Activated T-helper 1 cell treated with anti-CD3 and anti-CD28 coated beads, Interleukin-2, amount 50 U/mL, for 16 hours (primary cell): Measurements from ENCODE around the gene PIGT.
A peak's percentile ranks its signal among the peaks of the same experiment; 100 is the strongest.

Experiments used
- DNase-seq, 2 donors: peaks; one replicate each; pipeline ENCODE4 v3.0.0-alpha.2; 2020; ENCODE audit warnings: low read depth in 1 of 2, low spot score in 1 of 2

Gene PIGT

DNA sequence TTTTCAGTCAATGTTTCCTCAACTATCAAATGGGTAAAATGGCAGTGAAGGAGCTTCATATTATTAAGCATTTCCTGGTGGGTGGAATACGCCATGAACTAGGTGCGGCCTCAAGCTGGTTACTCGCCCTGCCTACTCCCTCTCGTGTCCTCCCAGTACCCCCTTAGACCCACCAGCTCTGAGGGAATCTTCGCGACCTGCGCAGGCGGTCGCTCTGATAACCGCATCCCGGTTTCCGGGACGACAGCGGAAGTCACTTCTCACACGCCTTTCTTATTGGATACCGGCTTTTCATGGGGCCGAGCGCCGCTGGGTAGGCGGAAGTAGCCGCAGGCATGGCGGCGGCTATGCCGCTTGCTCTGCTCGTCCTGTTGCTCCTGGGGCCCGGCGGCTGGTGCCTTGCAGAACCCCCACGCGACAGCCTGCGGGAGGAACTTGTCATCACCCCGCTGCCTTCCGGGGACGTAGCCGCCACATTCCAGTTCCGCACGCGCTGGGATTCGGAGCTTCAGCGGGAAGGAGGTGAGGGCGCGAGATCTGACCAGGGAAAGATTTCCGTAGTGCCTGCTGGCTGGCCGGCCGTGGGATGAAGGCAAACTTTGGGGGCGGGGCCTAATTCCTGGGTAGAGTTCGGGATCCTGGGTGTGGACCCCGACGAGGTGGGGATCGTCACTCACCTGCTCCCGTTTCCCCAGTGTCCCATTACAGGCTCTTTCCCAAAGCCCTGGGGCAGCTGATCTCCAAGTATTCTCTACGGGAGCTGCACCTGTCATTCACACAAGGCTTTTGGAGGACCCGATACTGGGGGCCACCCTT lies at the start of gene PIGT:
TSS of gene PIGT (plus strand) at position 320 of the 816 bp plus-strand sequence. CDS start at position 336, 16 bp downstream.
- DNase-seq, result peak; percentile 72 to 84

GRCh38 chr20:45366192-45366591 lies 49.7 kb upstream of the PIGT start:
- DNase-seq, result no peak

DNA sequence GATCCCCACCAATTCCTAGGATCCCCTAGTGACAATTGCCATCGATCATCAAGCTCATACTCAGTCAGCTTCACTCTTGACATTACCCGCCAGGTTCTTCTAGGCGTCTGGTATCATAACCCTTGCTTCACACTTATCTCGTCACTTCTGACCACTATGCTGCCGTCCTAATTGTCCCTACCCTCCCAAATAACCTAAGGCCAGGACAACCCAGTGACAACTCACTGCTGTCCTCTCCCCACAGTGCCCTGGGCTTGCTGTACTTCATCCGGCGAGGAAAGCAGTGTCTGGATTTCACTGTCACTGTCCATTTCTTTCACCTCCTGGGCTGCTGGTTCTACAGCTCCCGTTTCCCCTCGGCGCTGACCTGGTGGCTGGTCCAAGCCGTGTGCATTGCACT lies 49.3 kb upstream of the PIGT start:
- no peak for DNase-seq

GRCh38 chr20:45367126-45367525 lies 48.8 kb upstream of the PIGT start:
- DNase-seq, result no peak

GRCh38 chr20:45368221-45368980 lies 47.5 kb upstream of the PIGT start:
- DNase-seq, result no peak

- DNase-seq, result no peak
Observed at GRCh38 chr20:45370571-45371160, 45.3 kb upstream of the PIGT start.

DNA sequence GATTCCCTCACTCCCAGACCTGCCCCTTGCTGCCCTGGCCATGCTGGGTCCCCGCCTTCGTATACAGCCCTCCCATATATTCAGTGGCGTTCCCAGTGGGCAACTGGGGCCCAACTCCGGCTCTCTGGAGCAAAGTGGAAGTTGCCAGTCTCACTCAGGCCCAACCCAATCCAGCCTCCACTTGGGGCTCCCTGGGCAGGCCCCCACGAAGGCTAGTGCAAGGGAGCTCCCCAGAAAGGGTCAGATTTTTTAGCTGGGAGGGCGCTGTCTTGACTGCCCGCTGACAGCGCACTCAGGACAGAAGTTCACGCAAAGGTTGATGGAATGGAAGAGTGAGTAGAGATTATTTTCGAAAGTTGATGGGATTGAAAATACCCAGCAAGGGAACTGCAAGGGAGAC lies 43.7 kb upstream of the PIGT start:
- DNase-seq, result no peak

DNA sequence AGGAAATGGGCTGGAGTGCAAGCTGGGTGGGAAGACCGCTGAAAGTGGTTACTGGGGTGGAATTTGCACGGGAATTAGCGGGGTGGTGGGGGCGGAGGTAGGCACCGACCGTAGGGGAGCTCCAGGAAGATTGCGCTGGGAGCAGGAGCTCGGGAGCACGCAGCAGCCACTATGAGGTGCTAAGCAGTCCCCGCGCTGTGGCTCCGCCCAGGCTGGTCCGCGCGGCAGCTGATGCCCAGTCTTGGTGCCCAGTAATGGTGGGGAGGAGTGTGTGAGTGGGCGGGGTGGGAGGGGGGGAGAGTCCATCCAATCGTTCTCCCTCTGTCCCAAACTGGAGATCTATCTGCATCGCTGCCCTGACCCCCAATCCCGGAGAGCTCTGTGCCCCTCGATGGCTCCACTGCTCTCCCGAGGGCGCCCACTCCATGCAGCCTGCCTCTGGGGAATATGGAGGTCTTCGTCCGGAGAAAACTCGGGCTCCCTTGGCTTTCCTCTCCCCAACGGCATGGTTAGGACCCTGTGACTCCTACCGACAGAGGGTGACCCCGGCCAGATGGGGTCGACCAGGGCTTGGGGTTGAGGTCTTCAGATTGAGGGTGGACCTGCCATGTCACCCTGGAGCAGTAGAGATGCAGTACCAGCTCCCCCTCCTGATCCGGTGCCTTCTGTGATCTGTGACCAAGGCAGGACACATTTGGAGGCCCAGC lies 43.1 kb upstream of the PIGT start:
- no peak for DNase-seq

DNA sequence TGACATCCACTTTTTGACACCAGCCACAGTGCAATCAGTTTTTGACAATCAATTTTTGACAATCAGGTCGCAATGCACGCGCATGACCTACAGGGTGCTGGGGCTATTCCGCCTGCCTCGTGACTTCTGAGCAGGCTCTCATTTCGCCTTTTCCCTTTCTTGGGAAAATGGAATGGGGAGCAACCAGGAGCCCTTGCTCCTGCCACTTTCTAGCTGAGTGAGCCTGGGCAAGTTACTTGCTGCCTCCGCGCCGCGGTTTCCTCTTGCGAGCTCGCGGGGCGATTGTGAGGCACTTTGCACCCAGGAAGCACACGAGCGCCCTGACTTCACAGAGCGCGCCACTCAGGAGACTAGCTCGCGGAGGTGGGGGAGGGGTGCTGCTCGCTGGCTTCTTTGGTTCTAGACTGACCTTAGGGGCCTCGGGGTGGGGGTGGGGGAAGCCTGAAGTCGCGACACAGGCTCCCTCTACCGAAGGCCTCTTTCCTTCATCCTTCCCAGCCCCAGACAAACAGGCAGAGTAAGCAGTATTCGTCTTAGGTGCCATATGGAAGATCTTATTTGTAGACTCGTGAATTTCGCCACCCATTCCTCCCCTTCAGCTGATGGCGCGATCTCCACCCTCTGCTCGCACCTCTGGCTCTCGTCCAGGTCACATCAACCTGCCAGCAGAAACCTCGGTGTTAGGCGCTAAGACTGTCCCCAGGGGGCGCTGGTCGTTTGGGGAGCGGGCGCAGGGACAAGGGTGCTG lies 42.4 kb upstream of the PIGT start:
- DNase-seq, result peak; percentile 82 to 84

DNA sequence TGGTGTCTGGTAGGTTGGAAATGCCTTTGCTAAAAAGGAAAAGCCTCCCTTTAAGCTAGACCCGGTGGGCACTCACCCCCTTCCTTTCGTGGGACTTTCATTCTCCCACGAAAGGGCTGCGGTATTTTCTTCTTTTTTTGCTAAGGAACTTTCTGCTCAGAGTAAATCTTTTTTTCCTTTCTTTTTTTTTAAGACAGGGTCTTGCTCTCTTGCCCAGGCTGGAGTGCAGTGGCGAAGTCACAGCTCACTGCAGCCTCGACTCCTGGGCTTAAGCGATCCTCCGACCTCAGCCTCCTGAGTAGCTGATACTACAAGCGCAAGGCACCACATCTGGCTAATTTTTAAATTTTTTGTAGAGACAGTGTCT lies 41.9 kb upstream of the PIGT start:
- no peak for DNase-seq

GRCh38 chr20:45374966-45375365 lies 41.0 kb upstream of the PIGT start:
- no peak for DNase-seq

- no peak for DNase-seq
Observed at GRCh38 chr20:45377269-45377668, 38.7 kb upstream of the PIGT start.

DNA sequence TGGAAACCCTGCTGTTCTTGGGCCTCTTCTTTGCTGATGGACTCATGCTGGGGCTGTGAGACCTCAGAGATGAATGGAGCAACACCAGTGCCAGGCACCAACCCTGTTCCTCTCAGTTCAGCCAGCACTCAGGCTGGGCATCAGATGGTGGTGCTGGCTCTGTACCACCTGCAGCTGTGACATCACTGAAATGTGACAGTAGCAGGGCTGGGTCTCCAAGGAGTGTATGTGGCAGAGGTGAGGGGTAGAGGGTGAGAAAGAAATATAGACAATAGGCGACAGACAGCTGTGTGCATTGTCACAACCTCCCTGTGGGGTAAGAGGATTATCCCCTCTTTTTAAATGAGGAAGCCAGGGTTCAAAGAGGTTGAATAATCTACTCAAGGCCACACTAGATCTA lies 37.8 kb upstream of the PIGT start, which contains the start of gene TP53TG5:
TSS of gene TP53TG5 (minus strand) at position 135 of the 400 bp plus-strand sequence. CDS start at position 46, 89 bp downstream.
- no peak for DNase-seq

- no peak for DNase-seq
Observed at GRCh38 chr20:45387274-45387673, 28.7 kb upstream of the PIGT start.

GRCh38 chr20:45390931-45391330 lies 25.0 kb upstream of the PIGT start:
- DNase-seq, result no peak

GRCh38 chr20:45391559-45391958 lies 24.4 kb upstream of the PIGT start:
- DNase-seq, result no peak

DNA sequence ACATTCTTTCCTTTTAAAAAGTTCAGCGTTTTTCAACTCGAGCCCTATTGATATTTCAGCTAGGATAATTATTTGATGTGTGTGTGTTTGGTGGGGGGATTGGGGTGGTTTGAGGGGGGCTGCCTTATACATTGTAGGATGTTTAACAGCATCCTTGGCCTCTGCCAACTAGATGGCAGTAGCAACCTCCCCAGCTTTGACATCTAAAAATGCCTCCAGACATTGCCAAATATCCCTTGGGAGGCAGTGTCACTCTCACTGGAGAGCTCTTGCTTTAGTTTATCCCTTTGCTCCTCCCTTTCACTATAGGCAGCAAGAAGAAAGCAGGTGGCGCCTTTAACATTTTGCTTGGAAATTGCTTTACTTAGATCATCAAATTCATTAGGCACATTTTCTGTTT lies 23.2 kb upstream of the PIGT start:
- no peak for DNase-seq

GRCh38 chr20:45394221-45395113 lies 21.5 kb upstream of the PIGT start:
- no peak for DNase-seq

- no peak for DNase-seq
Observed at GRCh38 chr20:45395114-45395415, 20.9 kb upstream of the PIGT start.

- no peak for DNase-seq
Observed at GRCh38 chr20:45399018-45399417, 16.9 kb upstream of the PIGT start.
